Measurements from ENCODE around the gene SH3PXD2A. TPM values are rescaled to one million over a fixed set of nuclear protein-coding genes. Genes with fewer than 3 reads are reported as not detected.

The SH3PXD2A gene
- total and polyA plus RNA-seq, 9 of the 15 experiments (the other 6 are each of a cell fraction or from before 2014, with no cell fraction given) = 0.41 to 9.3 (median 2.5) TPM

- intact Hi-C loops (cut with micrococcal nuclease) = no loop called here
- POLR2A ChIA-PET = interaction anchor here (1.2 kb wide), 1 partner anchor 14 kb away, joined by 4 read pairs; no protein-coding TSS in a partner anchor
- TF ChIP-seq BCLAF1 (IDR thresholded peaks at IDR 0.05; ENCODE audit: borderline replicate concordance in 1 of 2, control insufficient read depth in 1 of 2, low read depth in 2 of 2, low read length in 1 of 2) = no peak
- no peak for TF ChIP-seq MEIS2 (IDR thresholded peaks at IDR 0.05; ENCODE audit: partially characterized antibody)
- no peak for TF ChIP-seq HDAC6 (IDR thresholded peaks at IDR 0.05; ENCODE audit: low read depth, low read length)
- TF ChIP-seq FOXO4 (CRISPR knock-in tag; IDR thresholded peaks at IDR 0.05) = no peak
- no peak for TF ChIP-seq SETDB1 (IDR thresholded peaks at IDR 0.05; ENCODE audit: low read length)
- no peak for TF ChIP-seq CCNT2 (IDR thresholded peaks at IDR 0.05; ENCODE audit: borderline replicate concordance, extremely low read depth, insufficient read length, low read depth, low read length)
- TF ChIP-seq GABPB1 (CRISPR knock-in tag; IDR thresholded peaks at IDR 0.05) = no peak
- no peak for TF ChIP-seq ZFP30 (CRISPR knock-in tag; IDR thresholded peaks at IDR 0.05; ENCODE audit: borderline replicate concordance)
- no peak for TF ChIP-seq SP1 (CRISPR knock-in tag; IDR thresholded peaks at IDR 0.05)
- TF ChIP-seq ETV1 (tag; conservative IDR thresholded peaks at IDR 0.05; ENCODE audit: low read depth) = no peak
- TF ChIP-seq HOXB6 (CRISPR knock-in tag; IDR thresholded peaks at IDR 0.05; ENCODE audit: borderline replicate concordance) = no peak
- no peak for TF ChIP-seq PML (IDR thresholded peaks at IDR 0.05; ENCODE audit: low read length)
- TF ChIP-seq EZH2 (IDR thresholded peaks at IDR 0.05; ENCODE audit: borderline replicate concordance, low read depth, low read length) = no peak
- no peak for TF ChIP-seq NELFE (IDR thresholded peaks at IDR 0.05; ENCODE audit: insufficient read depth, insufficient read length)
- TF ChIP-seq PATZ1 (CRISPR knock-in tag; IDR thresholded peaks at IDR 0.05; ENCODE audit: borderline replicate concordance) = no peak
Observed at GRCh38 chr10:103814105-103814504, 41.3 kb downstream of the SH3PXD2A start.

More at GRCh38 chr10:103814105-103814504, 41.3 kb downstream of the SH3PXD2A start:
- CTCF ChIA-PET (ENCODE audit: low intra/inter-chr PET ratio) = no interaction called here
- FAIRE-seq (no peak), ATAC-seq (no peak), DNase-seq (ENCODE audit: extremely low read depth in 1 of 4, low spot score in 3 of 4) (no peak)
- Histone ChIP-seq H3K36me3 (ENCODE audit: control insufficient read depth, insufficient read depth, low read length) (no peaks in the 10 kb centered on the region), H3K79me2 (ENCODE audit: control insufficient read depth, insufficient read depth, low read length) (no peaks in the 10 kb centered on the region), H4K20me1 (replicated peaks; ENCODE audit: control insufficient read depth, insufficient read depth, low read length) (no peaks in the 10 kb centered on the region), H3K27ac (ENCODE audit: extremely low read depth, low read depth, low read length) (no peak overlapping the region), H3K9ac (ENCODE audit: insufficient read depth in 1 of 2, low read depth in 2 of 2, low read length in 2 of 2) (no peak overlapping the region), H3K4me2 (ENCODE audit: insufficient read depth, low read length) (no peak overlapping the region), H3K27me3 (ENCODE audit: control insufficient read depth in 2 of 2, insufficient read depth in 2 of 2, low read length in 2 of 2) (peaks cover 2 to 40% of the 10 kb centered on the region in 2 experiments; a peak in 3 of 5 replicates), H3K4me3 (no peak overlapping the region), H3K9me1 (ENCODE audit: control insufficient read depth, insufficient read depth, low read length) (no peaks in the 10 kb centered on the region), H3K4me1 (replicated peaks in 1 of 2; ENCODE audit: control insufficient read depth in 2 of 2, insufficient read depth in 2 of 2, low read length in 2 of 2) (no peaks in the 10 kb centered on the region), H2AFZ (ENCODE audit: low read depth, low read length) (no peak overlapping the region), H3K9me3 (replicated peaks; ENCODE audit: control insufficient read depth, insufficient read depth, low read depth, low read length) (no peaks in the 10 kb centered on the region)
- 2% methylated on average over 7 of the region's 7 CpGs for WGBS (ENCODE audit: insufficient coverage, low coverage, missing lambda C conversion rate)
- in situ Hi-C loops (cut with MboI) = no loop called here
- no TSS peak for BruUV-seq (replicated peaks)

Data from K562 (cell line).